ENCODE data around the gene ENO3. TPM values are rescaled to one million over a fixed set of nuclear protein-coding genes. Genes with fewer than 3 reads are reported as not detected.

Gene ENO3
- total RNA-seq, 1 donor from 2014 or later = 62.1 TPM

DNA sequence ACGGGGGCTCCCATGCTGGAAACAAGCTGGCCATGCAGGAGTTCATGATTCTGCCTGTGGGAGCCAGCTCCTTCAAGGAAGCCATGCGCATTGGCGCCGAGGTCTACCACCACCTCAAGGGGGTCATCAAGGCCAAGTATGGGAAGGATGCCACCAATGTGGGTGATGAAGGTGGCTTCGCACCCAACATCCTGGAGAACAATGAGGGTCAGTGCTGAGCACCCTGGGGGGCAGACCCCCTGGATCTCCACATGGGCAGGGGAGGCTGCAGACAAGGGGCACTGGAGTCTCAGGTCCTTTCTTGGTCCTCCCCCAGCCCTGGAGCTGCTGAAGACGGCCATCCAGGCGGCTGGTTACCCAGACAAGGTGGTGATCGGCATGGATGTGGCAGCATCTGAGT, 4.2 kb downstream of the ENO3 start:
- Mint-ChIP-seq H3K27ac (ENCODE audit: unreplicated experiment) (no peak overlapping the region), H3K27me3 (ENCODE audit: unreplicated experiment) (peaks cover 5% of the 10 kb centered on the region), H3K9me3 (ENCODE audit: unreplicated experiment) (peaks cover 13% of the 10 kb centered on the region), H3K4me1 (ENCODE audit: low read depth, unreplicated experiment) (peaks cover 24% of the 10 kb centered on the region), H3K36me3 (ENCODE audit: unreplicated experiment) (no peaks in the 10 kb centered on the region), H3K4me3 (ENCODE audit: unreplicated experiment) (no peak overlapping the region)
- no peak for DNase-seq
- TF ChIP-seq, protein P1, sequence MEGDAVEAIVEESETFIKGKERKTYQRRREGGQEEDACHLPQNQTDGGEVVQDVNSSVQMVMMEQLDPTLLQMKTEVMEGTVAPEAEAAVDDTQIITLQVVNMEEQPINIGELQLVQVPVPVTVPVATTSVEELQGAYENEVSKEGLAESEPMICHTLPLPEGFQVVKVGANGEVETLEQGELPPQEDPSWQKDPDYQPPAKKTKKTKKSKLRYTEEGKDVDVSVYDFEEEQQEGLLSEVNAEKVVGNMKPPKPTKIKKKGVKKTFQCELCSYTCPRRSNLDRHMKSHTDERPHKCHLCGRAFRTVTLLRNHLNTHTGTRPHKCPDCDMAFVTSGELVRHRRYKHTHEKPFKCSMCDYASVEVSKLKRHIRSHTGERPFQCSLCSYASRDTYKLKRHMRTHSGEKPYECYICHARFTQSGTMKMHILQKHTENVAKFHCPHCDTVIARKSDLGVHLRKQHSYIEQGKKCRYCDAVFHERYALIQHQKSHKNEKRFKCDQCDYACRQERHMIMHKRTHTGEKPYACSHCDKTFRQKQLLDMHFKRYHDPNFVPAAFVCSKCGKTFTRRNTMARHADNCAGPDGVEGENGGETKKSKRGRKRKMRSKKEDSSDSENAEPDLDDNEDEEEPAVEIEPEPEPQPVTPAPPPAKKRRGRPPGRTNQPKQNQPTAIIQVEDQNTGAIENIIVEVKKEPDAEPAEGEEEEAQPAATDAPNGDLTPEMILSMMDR (IDR thresholded peaks at IDR 0.05; ENCODE audit: partially characterized antibody, unreplicated experiment) = no peak

DNA sequence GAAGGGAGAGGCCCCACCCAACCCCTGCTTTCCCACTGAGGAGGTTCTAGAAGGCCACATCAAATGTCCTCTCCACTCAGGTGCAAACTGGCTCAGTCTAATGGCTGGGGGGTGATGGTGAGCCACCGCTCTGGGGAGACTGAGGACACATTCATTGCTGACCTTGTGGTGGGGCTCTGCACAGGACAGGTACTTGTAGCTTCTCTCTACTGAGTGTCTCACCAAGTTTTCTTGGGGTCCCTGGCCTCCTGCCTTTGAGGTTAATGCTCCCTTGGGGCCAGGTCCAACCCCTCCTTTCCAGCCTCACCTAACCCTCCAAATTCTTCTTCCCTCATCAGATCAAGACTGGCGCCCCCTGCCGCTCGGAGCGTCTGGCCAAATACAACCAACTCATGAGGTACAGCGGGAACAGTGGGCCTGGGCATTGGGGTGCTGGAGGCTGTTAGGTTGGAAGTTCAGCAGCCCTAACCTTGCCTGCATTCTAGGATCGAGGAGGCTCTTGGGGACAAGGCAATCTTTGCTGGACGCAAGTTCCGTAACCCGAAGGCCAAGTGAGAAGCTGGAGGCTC, 5.7 kb downstream of the ENO3 start:
- Mint-ChIP-seq H3K27me3 (ENCODE audit: unreplicated experiment) (peaks cover 5% of the 10 kb centered on the region), H3K4me3 (ENCODE audit: unreplicated experiment) (no peak overlapping the region)
- TF ChIP-seq, protein P1 (IDR thresholded peaks at IDR 0.05; ENCODE audit: partially characterized antibody, unreplicated experiment) = no peak

DNA sequence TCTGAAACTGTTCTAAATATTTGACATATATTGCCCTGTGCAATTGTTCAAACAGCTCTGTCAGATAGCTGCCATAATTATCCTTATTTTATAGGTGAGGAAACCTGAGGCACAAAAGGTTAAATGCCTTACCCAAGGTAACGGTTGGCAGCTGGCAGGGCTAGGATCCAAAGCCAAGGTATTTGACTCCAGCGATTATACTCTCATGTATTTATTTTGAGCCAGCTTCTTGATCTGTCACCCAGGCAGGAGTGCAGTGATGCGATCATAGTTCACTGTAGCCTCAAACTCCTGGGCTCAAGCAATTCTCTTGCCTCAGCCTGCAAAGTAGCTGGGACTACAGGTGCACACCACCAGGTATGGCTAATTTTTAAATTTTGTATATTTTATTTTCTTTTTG, 7.2 kb downstream of the ENO3 start:
- Mint-ChIP-seq H3K9me3 (ENCODE audit: unreplicated experiment) (peaks cover 8% of the 10 kb centered on the region), H3K36me3 (ENCODE audit: unreplicated experiment) (no peaks in the 10 kb centered on the region), H3K27me3 (ENCODE audit: unreplicated experiment) (peaks cover 4% of the 10 kb centered on the region), H3K4me3 (ENCODE audit: unreplicated experiment) (no peak overlapping the region), H3K27ac (ENCODE audit: unreplicated experiment) (no peak overlapping the region), H3K4me1 (ENCODE audit: low read depth, unreplicated experiment) (peaks cover 9% of the 10 kb centered on the region)
- TF ChIP-seq, protein P1 (IDR thresholded peaks at IDR 0.05; ENCODE audit: partially characterized antibody, unreplicated experiment) = no peak
- DNase-seq = no peak

More for the DNA sequence above, 5.7 kb downstream of the ENO3 start:
- H3K36me3 Mint-ChIP-seq (ENCODE audit: unreplicated experiment) = no peaks in the 10 kb centered on the region
- peaks cover 9% of the 10 kb centered on the region for H3K9me3 Mint-ChIP-seq (ENCODE audit: unreplicated experiment)
- H3K27ac Mint-ChIP-seq (ENCODE audit: unreplicated experiment) = no peak overlapping the region
- H3K4me1 Mint-ChIP-seq (ENCODE audit: low read depth, unreplicated experiment) = peaks cover 14% of the 10 kb centered on the region
- no peak for DNase-seq

DNA sequence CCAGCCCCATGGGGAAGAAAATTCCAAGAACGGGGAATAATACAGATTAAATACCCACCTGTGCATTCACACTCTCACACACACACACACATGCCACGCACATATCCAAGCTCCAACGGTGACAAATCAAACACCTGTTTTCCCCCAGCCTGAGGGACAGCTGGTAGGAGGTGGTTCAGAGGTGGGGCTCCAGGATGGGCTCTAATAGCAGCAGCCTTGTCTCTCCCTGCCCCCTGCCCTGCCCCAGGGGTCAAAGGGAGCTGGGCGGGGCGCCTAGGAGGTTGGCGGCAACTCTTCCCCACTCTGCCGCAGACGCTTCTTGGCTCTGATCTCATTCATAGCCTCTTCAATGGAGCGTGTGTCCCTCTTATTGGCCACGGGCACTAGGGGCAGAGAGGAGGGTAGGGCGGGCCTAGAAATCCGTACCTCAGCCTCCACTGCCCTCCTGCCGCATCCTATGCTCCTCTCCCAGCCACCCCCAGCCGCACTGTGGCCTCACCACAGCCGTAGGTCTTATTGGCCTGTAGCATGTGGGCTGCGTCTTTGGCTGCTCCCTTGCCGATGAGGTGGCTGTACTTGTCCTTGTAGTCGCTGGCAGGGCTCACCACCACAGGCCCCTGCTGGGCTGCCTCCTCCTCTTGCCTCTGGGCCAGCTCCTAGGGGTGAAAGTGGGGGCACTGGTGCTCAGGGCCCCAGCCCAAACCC, 8.5 kb downstream of the ENO3 start:
- Mint-ChIP-seq H3K9me3 (ENCODE audit: unreplicated experiment) (no peaks in the 10 kb centered on the region), H3K4me1 (ENCODE audit: low read depth, unreplicated experiment) (peaks cover 4% of the 10 kb centered on the region), H3K27me3 (ENCODE audit: unreplicated experiment) (peaks cover 1% of the 10 kb centered on the region), H3K27ac (ENCODE audit: unreplicated experiment) (no peak overlapping the region), H3K4me3 (ENCODE audit: unreplicated experiment) (no peak overlapping the region), H3K36me3 (ENCODE audit: unreplicated experiment) (no peaks in the 10 kb centered on the region)
- TF ChIP-seq, protein P1 (IDR thresholded peaks at IDR 0.05; ENCODE audit: partially characterized antibody, unreplicated experiment) = no peak
- no peak for DNase-seq

DNA sequence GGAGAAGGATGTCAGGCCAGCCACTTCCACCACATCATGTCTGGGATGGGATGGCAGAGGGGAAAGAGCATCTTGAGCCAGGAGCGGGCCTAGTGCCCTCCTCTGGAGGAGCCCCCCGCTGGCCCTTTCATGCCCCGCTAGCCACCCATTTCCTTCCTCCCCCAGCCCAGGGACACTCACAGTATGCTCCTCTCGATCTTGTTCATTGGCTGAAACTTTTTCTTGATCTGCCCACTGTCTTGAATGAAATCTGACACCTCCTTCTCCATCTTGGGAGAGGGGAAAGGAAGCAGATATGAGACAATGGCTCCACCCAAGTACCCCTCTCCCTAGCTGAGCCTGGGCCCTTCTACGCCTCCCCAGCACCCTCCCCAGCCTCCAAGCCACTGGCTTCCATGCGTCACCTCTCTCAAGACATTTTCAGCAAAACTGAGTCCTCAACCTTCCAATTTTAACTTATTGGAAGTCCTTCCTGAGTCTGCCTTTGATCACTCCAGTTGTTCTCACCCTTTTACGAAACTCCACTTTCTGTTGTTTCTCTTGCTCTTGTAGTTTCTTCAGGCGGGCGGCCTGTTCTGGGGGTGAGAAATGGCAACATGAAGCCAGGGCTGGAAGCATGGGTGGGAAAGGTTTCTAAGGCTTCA, 9.5 kb downstream of the ENO3 start:
- Mint-ChIP-seq H3K27ac (ENCODE audit: unreplicated experiment) (no peak overlapping the region), H3K9me3 (ENCODE audit: unreplicated experiment) (no peaks in the 10 kb centered on the region), H3K27me3 (ENCODE audit: unreplicated experiment) (peaks cover 3% of the 10 kb centered on the region), H3K4me1 (ENCODE audit: low read depth, unreplicated experiment) (peaks cover 6% of the 10 kb centered on the region), H3K4me3 (ENCODE audit: unreplicated experiment) (no peak overlapping the region), H3K36me3 (ENCODE audit: unreplicated experiment) (no peaks in the 10 kb centered on the region)
- DNase-seq = no peak
- TF ChIP-seq, protein P1 (IDR thresholded peaks at IDR 0.05; ENCODE audit: partially characterized antibody, unreplicated experiment) = no peak

All from glutamatergic neuron (in vitro differentiated cells).